ENCODE measurements around the gene LHFPL6.
A peak's percentile ranks its signal among the peaks of the same experiment; 100 is the strongest.

Gene LHFPL6

GRCh38 chr13:39371706-39372105 is 231.3 kb downstream of the LHFPL6 start:
- ATAC-seq (ENCODE audit: low read depth), result no peak
- no peak overlapping the region for H3K27ac ChIP-seq (ENCODE audit: poor library complexity, severe bottlenecking)

GRCh38 chr13:39370554-39370953 is 232.4 kb downstream of the LHFPL6 start:
- H3K36me3 ChIP-seq (ENCODE audit: low read depth), result no peaks in the 10 kb centered on the region
- H3K27me3 ChIP-seq (ENCODE audit: insufficient read depth, poor library complexity, severe bottlenecking), result no peaks in the 10 kb centered on the region
- TF ChIP-seq CTCF (IDR thresholded peaks at IDR 0.05; ENCODE audit: poor library complexity, severe bottlenecking), result no peak
- peak; percentile 46; the same call in 1 of the 3 replicates for ATAC-seq (ENCODE audit: low read depth)
- H3K4me3 ChIP-seq (ENCODE audit: severe bottlenecking), result no peak overlapping the region
- no peaks in the 10 kb centered on the region for H3K9me3 ChIP-seq (ENCODE audit: severe bottlenecking)
- H3K4me1 ChIP-seq (ENCODE audit: insufficient read depth, poor library complexity, severe bottlenecking), result no peaks in the 10 kb centered on the region
- DNase-seq (ENCODE audit: low spot score), result no peak
- no peak overlapping the region for H3K27ac ChIP-seq (ENCODE audit: poor library complexity, severe bottlenecking)

More at GRCh38 chr13:39371706-39372105, 231.3 kb downstream of the LHFPL6 start:
- Histone ChIP-seq H3K4me3 (ENCODE audit: severe bottlenecking) (no peak overlapping the region), H3K9me3 (ENCODE audit: severe bottlenecking) (no peaks in the 10 kb centered on the region), H3K27me3 (ENCODE audit: insufficient read depth, poor library complexity, severe bottlenecking) (no peaks in the 10 kb centered on the region), H3K36me3 (ENCODE audit: low read depth) (no peaks in the 10 kb centered on the region), H3K4me1 (ENCODE audit: insufficient read depth, poor library complexity, severe bottlenecking) (no peaks in the 10 kb centered on the region)
- DNase-seq (ENCODE audit: low spot score), result no peak
- no peak for TF ChIP-seq CTCF (IDR thresholded peaks at IDR 0.05; ENCODE audit: poor library complexity, severe bottlenecking)

GRCh38 chr13:39370048-39370447 is 232.9 kb downstream of the LHFPL6 start:
- H3K36me3 ChIP-seq (ENCODE audit: low read depth), result no peaks in the 10 kb centered on the region
- no peak for TF ChIP-seq CTCF (IDR thresholded peaks at IDR 0.05; ENCODE audit: poor library complexity, severe bottlenecking)
- no peaks in the 10 kb centered on the region for H3K27me3 ChIP-seq (ENCODE audit: insufficient read depth, poor library complexity, severe bottlenecking)
- ATAC-seq (ENCODE audit: low read depth), result no peak
- H3K9me3 ChIP-seq (ENCODE audit: severe bottlenecking), result no peaks in the 10 kb centered on the region
- H3K4me1 ChIP-seq (ENCODE audit: insufficient read depth, poor library complexity, severe bottlenecking), result no peaks in the 10 kb centered on the region
- H3K27ac ChIP-seq (ENCODE audit: poor library complexity, severe bottlenecking), result no peak overlapping the region
- no peak overlapping the region for H3K4me3 ChIP-seq (ENCODE audit: severe bottlenecking)
- DNase-seq (ENCODE audit: low spot score), result no peak

GRCh38 chr13:39369161-39369890 is 233.7 kb downstream of the LHFPL6 start:
- Histone ChIP-seq H3K9me3 (ENCODE audit: severe bottlenecking) (no peaks in the 10 kb centered on the region), H3K4me3 (ENCODE audit: severe bottlenecking) (no peak overlapping the region), H3K36me3 (ENCODE audit: low read depth) (no peaks in the 10 kb centered on the region), H3K4me1 (ENCODE audit: insufficient read depth, poor library complexity, severe bottlenecking) (no peaks in the 10 kb centered on the region), H3K27me3 (ENCODE audit: insufficient read depth, poor library complexity, severe bottlenecking) (no peaks in the 10 kb centered on the region), H3K27ac (ENCODE audit: poor library complexity, severe bottlenecking) (no peak overlapping the region)
- TF ChIP-seq CTCF (IDR thresholded peaks at IDR 0.05; ENCODE audit: poor library complexity, severe bottlenecking), result no peak
- DNase-seq (ENCODE audit: low spot score) (no peak), ATAC-seq (ENCODE audit: low read depth) (no peak)

- H3K9me3 ChIP-seq (ENCODE audit: severe bottlenecking), result no peaks in the 10 kb centered on the region
These were observed 237.1 kb downstream of the LHFPL6 start for GRCh38 chr13:39365879-39366278.

More at GRCh38 chr13:39365879-39366278, 237.1 kb downstream of the LHFPL6 start:
- H3K27me3 ChIP-seq (ENCODE audit: insufficient read depth, poor library complexity, severe bottlenecking), result no peaks in the 10 kb centered on the region
- no peak for DNase-seq (ENCODE audit: low spot score)
- TF ChIP-seq CTCF (IDR thresholded peaks at IDR 0.05; ENCODE audit: poor library complexity, severe bottlenecking), result no peak
- no peak overlapping the region for H3K27ac ChIP-seq (ENCODE audit: poor library complexity, severe bottlenecking)
- no peak for ATAC-seq (ENCODE audit: low read depth)
- no peak overlapping the region for H3K4me3 ChIP-seq (ENCODE audit: severe bottlenecking)
- H3K4me1 ChIP-seq (ENCODE audit: insufficient read depth, poor library complexity, severe bottlenecking), result no peaks in the 10 kb centered on the region
- no peaks in the 10 kb centered on the region for H3K36me3 ChIP-seq (ENCODE audit: low read depth)
